Hematopoietic multipotent progenitor cell treated with erythropoietin and hydrocortisone succinate and interleukin-3 and kit ligand, for 17 days (in vitro differentiated cells): ENCODE results near the gene UBE2L5.
"Not testable (repeated sequence)": the region's sequence is repeated elsewhere in the genome, so short reads cannot be mapped to it uniquely, and the experiment has no call there.

Experiments
- DNase-seq: peaks from one replicate; pipeline ENCODE4 v3.0.0-alpha.2; 2015; ENCODE audit warnings: low spot score

UBE2L5 gene

DNA sequence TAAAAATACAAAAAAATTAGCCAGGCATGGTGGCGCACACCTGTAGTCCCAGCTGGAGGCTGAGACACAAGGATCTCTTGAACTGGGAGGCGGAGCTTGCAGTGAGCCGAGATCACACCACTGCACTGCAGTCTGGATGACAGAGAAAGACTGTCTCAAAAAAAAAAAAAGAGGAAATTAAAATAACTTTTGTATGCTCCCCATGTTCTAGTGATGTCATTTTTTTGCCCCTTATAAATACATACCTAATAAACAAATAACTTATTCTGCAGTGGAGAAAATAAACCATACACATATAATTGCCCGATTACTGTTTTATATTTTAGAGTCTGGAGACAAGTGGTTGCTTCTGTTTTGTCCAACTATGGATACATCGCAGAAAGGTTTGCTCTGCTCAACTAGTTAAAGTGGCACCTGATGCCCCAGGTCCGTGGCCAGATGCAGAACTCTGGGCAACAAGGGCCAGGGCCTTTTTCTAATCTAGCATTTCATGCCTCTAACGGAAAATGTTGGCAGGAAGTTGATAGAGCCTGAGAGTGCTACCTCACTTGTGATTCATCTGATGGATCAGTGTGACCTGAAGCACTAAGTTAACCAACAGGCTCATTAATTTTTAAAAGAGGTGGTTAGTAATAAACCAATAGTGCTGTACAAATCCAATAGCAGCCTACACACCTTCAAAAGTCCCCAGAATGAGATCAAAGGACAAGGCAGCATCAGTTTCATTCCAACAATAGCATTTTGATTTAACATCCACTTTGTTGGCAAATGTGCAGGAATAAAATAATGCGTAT, 18.8 kb downstream of the UBE2L5 start:
- no peak for DNase-seq

DNA sequence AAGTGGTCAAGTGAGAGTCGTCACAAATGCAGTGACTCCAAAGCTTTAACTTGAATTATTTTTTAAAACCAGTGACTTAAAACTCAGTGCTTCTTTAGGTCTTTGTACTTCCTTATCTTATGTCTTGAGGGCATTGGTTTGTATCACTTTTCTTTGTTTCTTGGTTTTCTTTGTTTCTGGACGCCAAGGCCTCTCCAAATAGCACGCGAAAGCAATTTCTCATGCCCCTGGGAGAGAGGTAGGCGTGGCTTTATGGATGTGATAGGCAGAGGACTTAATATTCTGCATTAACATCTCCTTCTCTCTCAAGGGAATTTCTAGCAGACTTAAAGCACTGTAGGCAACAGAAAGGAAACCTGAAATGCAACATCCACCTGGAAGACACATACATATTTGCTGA, 20.6 kb downstream of the UBE2L5 start:
- no peak for DNase-seq

- DNase-seq, result not testable (repeated sequence)
These were observed 21.2 kb downstream of the UBE2L5 start for GRCh38 chr13:30443491-30443890.

DNA sequence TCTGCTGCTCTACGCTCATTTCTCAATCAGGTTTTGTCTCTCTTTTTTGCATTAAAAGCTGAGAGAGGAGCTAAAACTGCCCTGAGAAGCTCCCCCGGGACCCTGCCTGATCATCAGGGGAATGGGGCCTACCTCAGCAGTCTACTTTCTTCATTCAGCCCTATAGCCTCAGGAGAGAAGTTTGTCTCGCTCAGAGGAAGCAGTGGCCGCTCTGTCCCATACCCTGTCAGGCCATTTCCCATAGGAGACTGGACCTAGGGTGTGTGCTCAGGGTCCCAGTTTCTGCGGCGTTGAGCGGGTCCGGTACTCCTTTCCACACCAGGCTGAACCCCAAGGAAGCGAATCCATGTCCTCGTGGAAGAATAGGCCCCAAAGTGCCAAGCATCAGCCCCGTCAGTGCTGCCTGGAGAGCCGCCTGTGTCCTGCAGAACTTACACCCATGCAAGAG, 21.7 kb downstream of the UBE2L5 start:
- DNase-seq, result no peak

DNA sequence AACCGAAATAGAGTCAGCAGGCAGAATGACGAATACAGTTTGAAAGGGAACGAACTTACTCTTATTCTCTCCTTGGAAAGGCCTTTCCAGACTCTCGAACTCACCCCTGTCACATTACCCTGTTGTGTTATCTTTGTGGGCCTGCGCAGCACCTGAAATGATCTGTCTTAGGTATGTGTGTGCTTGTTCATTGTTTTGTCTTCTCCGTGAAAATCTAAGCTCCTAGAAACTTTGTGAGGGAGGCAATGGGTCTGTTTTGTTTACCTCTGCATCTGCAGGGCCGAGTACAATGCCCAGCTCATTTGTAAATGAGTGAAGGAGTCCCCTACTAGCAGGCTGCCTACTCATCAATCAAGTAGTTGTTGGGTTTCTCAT, 23.8 kb downstream of the UBE2L5 start:
- DNase-seq, result no peak

DNA sequence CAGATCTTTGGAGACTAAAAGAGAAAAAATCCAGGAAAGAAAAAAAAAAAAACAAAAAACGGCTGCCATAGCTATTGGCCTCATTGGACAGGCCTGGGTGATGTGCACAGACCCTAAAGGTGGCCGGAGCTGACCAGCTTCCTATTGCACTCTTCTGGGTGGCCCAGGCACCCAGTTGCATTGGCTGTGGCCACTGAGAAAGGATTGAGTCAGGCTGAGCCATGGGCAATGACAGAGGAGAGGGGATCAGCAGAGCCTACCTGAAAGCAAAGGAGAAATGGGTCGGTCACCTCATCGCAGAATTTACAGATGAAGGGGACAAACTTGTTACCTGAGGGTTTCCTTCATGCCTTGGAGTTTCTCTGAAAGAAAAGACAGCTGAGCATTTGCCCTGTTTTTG, 26.1 kb downstream of the UBE2L5 start:
- DNase-seq, result no peak

DNA sequence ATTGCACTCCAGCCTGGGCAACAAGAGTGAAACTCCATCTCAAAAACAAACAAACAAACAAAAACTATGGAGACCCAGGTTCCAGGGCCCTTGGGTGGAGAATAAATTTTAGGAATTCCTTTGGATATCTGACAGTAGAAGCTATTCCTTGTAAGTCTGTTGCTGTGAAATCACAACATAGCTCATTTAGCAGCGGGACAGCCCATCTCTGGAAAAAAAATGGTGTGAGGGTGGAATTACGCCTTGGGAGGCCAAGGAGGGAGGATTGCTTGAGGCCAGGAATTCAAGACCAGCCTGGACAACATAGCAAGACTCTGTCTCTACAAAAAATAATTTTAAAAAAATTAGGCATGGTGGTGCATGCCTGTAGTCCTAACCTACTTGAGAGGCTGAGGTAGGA, 27.8 kb downstream of the UBE2L5 start:
- no peak for DNase-seq

- not testable (repeated sequence) for DNase-seq
These were observed 29.2 kb downstream of the UBE2L5 start for GRCh38 chr13:30451476-30451875.

GRCh38 chr13:30453727-30454126, 31.4 kb downstream of the UBE2L5 start:
- DNase-seq, result no peak

DNA sequence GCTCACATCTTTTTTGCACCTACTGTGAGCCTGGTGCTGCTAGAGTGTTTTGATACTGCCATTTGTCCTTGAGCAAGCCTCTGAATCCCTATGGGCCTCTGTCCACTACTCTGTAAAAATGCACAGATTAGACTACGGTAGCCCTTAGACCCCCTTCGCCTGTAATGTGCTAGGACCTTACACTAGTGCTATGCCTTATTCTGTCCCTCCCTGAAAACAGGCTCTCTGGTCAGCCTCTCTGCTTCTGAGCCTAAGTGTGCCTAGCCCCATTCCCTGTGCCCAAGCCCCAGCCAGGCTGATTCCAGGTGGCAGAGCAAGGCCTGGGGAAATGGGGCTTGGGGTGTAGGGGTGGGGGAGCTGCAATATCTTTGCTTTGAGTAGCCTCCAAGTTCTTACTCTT, 32.7 kb downstream of the UBE2L5 start:
- no peak for DNase-seq

DNA sequence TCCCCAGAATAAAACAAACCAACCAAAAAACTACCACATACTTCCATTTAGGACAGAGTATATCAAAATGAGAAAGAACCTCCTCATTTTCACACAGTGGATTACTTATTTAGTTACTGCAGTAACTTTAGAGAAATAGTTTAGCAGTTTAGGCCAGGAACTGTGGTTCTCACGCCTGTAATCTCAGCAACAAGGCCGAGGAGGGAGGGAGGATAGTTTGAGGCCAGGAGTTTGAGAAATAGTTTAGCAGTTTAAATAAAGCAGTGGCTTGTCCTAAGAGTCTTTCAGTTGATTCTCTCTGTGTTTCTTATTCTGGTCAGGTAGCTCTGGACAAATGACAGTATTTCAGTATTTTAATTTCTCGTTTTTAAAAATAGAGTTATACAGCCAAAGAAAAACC, 34.0 kb downstream of the UBE2L5 start:
- DNase-seq, result no peak

DNA sequence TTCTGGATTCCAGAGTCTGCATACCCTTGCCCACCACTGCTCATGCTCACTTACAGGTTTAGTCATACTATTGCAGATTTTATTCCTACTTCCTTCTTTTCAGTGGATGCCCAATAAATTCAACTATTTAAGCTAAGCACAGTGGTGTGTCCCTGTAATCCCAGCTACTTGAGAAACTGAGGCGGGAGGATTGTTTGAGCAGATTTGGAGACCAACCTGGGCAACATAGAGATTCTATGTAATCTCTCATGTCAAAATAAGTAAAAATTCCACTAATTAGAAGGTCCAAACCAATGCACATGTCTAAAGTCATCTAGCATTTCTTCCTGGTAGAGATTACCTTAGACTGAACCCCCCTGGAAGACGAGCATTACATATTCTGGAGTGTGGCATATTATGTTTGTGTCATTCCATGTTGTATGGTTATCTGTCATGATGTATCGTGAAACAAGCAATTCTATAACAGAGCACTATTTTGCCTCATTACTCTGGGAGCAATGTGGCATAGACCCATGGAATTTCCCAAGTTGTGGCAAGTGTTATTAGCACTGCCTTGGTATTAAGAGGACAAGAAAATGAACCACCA, 35.1 kb downstream of the UBE2L5 start:
- DNase-seq, result no peak

DNA sequence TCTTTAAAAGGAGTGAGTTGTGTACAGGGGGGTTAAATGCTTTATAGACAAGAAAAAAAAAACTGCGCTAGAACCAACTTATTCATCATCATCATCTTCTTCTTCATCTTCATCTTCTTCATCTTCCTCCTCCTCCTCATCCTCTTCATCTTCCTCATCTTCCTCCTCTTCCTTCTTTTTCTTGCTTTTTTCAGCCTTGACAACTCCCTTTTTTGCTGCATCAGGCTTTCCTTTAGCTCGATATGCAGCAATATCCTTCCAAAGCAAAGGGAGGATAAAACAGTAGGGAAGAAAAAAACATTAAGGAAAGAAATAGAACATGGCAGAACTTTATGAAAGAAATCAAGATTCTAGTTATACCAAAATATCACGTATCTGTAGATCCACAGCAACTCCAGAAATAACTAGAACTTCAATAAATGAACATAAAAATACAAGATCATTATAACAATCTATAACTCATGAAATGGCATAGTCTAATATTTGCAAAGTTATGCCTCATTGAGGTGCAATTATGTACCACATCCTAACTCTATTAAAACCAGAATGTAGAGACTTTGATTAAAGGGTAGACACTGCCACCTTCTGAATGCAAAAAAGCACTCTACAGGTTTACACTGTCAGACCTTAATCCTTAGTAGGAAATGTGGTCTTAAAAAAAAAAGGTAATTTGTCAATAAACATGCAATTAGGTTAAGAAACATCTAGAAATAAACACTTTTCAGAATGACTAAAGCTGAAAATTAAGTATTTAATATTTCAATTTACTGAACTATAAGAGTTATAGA, 39.2 kb downstream of the UBE2L5 start:
- DNase-seq, result peak; percentile 59

DNA sequence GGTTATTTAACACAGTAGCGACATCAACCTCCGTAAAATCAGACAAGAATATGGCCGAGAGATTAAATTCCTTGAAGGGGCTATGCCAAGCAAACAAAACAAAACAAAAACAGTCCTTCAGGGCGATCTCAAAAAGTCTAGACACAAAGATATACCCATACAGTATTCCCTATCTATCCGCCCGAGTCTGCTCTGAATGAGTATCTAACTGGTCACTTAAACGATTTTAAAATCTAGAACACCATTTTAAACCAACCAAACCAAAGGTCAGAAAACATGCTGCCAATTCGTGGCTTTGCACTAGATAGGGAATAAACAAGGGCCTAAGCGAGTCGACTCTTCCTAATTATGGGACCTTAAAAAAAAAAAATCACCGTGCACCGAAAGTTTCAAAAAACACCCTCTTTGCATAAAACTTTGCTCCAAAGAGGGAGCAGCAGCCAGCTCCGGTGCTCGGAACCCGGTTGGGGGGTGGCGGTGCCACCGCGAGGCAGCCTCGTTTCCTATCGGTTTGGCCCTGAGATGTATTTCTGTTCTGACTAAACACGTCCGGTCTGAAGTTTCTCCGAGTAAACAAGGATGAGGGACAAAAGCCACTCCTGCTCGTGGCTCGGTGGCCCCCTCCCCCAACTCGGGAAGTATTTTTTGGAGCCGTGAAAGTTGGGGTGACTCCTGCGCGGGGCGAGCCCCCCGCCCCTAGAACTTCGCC, 41.6 kb downstream of the UBE2L5 start:
- DNase-seq, result peak; percentile 70

DNA sequence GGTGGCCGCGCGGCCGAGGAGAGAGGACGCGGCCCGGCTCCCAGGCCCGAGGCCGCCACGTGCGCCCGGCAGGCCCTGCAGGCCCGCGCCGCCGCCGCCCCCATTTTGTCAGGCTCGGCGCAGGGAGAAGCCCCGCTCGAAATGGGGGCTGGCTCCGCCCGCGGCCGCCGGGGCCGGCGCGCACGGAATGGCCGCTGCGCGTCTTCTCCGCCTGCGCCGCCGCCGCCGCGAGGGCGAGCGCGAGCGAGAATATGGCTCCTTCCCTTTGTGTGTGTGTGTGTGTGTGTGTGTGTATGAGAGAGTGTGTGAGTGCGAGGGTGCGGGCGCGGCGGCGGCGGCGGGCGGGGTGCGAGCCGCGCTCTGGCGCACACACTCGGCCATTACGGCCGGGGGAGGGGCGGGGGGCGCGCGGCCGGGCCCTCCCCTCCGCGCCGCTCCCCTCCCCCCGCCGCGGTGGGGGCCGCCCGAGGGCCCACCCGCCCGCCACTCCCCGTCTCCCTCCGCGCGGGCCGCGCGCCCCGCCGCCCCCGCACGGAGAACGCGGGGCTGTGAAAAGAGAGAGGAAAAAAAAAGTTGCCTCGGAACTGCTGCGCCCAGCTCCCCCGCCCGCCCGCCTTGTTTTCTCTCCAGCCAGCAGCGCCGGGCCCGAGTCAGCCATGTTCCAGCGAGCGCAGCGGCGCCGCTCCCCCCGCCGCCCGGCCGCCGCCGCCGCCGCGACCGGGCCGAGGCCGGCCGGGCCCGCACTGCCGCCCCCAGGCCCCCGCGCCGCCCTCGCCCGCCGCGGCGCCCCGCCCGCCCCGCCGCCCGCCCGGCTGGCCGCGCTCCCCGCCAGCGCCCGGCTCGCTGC, 42.4 kb downstream of the UBE2L5 start:
- peak; percentile 61 for DNase-seq

DNA sequence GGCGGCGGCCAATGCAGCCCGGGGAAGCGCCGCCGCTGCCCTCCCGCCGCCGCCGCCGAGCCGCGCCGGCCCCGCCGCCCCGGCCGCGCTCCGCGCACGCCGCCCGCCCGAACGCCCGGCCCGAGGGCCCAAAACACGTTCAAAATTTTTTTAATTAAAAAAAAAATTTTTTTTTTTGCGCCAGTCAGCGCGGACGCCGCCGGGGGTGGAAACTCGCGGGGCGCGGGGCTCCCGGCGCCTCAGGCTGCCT, 43.0 kb downstream of the UBE2L5 start:
- DNase-seq, result no peak

DNA sequence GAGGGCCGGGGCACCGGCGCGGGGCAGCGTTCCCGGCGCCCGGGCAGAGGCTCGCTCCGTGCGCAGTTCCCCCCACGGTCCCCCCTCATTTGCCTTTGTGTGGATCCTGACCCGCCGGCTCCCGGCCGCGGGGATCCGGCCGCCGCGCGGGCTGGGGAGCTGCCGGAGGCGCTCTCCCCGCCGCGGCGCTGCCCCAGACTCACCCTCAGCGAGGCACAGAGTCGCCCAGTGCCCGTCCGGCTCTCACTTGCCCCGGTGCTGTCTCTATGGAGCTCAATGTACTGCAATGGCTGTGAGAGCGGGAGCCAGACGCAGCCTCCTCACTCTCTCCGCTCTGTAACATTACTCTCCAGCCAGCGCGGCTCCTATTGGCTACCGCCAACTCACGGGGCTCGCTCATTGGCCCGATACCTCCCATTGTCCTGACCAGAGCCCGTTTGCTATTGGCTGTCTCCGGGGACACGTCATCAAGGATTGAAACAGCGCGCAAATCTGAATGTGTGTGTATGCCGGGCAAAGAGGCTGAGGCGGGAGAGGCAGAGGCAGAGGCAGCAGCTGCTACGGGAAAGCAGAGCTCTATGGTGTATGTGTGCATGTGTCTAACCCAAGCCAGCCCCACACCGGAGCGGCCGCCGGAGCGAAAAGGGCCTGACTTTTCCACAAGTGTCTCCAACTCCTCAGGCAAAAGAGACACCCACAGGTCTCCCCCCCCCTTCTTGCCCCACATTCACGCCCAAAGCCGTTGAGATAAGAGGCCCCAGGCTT, 43.5 kb downstream of the UBE2L5 start, which contains the start of gene HMGB1:
TSS of gene HMGB1 (minus strand) at position 344 of the 765 bp plus-strand sequence. CDS start 2,256 bp downstream, outside the sequence.
- peak; percentile 97 for DNase-seq

- no peak for DNase-seq
These were observed 44.0 kb downstream of the UBE2L5 start for GRCh38 chr13:30466358-30466714.

GRCh38 chr13:30466841-30467252, 44.6 kb downstream of the UBE2L5 start:
- peak; percentile 24 for DNase-seq

DNA sequence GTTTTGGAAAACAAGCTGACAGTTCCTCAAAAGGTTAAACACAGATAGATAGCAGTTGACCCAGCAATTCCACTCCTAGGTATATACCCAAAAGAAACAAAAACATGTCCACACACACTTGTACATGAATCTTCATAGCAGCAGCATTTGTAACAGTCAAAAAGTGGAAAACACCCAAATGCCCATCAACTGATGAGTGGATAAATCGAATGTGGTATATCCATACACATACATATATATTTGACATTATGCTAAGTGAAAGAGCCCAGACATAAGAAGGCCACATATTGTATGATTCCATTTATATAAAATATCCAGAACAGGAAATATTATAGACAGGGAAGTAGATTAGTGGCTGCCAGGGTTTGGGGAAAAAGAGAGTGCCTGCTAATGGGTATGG, 51.4 kb downstream of the UBE2L5 start:
- no peak for DNase-seq
